Neural progenitor cell (in vitro differentiated cells): ENCODE measurements around the gene TMEM31.

Experiments
- EZH2 ChIP-seq: fragments of 200-600 bp; sonication (generic); IDR thresholded peaks from 2 replicates; pipeline ENCODE4 v1.6.1; 2017; ENCODE audit warnings: antibody characterized with exemption, mild to moderate bottlenecking, moderate library complexity
- EZH2phosphoT487 ChIP-seq: fragments of 200-600 bp; sonication (generic); IDR thresholded peaks from 2 replicates; pipeline ENCODE4 v1.6.1; 2017; ENCODE audit warnings: antibody characterized with exemption
- TF ChIP-seq, protein P1 (sequence below): fragments of 200-600 bp; sonication (generic); IDR thresholded peaks from 2 replicates; pipeline ENCODE4 v1.5.1; 2017; ENCODE audit warnings: antibody characterized with exemption, mild to moderate bottlenecking

DNA sequence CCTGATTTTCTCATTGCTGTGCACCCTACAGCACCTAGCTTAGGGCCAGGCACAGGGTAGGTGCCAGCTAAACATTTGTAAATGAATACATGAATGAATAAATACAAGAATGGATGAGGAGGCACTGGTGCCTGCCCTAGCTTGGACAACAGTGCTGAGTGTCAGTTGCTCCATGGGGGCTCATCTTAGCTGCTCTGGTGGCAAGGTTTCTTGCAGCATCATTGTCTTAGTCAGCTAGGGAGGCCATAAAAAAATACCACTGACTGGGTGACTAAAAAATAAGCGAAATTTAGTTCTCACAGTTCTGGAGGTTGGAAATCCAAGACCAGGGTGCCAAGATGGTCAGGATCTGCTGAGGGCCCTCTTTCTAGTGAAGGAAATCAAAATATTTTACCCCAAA, 31.2 kb downstream of the TMEM31 start:
- TF ChIP-seq, protein P1, sequence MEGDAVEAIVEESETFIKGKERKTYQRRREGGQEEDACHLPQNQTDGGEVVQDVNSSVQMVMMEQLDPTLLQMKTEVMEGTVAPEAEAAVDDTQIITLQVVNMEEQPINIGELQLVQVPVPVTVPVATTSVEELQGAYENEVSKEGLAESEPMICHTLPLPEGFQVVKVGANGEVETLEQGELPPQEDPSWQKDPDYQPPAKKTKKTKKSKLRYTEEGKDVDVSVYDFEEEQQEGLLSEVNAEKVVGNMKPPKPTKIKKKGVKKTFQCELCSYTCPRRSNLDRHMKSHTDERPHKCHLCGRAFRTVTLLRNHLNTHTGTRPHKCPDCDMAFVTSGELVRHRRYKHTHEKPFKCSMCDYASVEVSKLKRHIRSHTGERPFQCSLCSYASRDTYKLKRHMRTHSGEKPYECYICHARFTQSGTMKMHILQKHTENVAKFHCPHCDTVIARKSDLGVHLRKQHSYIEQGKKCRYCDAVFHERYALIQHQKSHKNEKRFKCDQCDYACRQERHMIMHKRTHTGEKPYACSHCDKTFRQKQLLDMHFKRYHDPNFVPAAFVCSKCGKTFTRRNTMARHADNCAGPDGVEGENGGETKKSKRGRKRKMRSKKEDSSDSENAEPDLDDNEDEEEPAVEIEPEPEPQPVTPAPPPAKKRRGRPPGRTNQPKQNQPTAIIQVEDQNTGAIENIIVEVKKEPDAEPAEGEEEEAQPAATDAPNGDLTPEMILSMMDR, result no peak
- TF ChIP-seq EZH2phosphoT487, result no peak
- no peak for TF ChIP-seq EZH2
